Neuronal stem cell (in vitro differentiated cells): ENCODE measurements around the gene RAD51B.

Source experiments
- DNase-seq: peaks from one replicate; pipeline ENCODE4 v3.0.0-alpha.2; 2013; ENCODE audit warnings: low spot score
- H2AFZ ChIP-seq: one replicate; pipeline ENCODE4 v1.6.1; 2013; ENCODE audit warnings: mild to moderate bottlenecking, low read length, inconsistent platforms
- H2AK5ac ChIP-seq: 2 replicates; pipeline ENCODE4 v1.6.1; 2013; ENCODE audit warnings: low read depth, mild to moderate bottlenecking, inconsistent platforms, low read length, moderate library complexity, mixed read lengths
- H2BK120ac ChIP-seq: 2 replicates; pipeline ENCODE4 v1.6.1; 2013; ENCODE audit warnings: low read depth, mild to moderate bottlenecking, inconsistent platforms, low read length, moderate library complexity, mixed read lengths
- H2BK12ac ChIP-seq: one replicate; pipeline ENCODE4 v1.6.1; 2013; ENCODE audit warnings: low read length, inconsistent platforms
- H2BK15ac ChIP-seq: 2 replicates; pipeline ENCODE4 v1.6.1; 2013; ENCODE audit warnings: mild to moderate bottlenecking, low read length, inconsistent platforms, mixed read lengths
- H2BK5ac ChIP-seq: one replicate; pipeline ENCODE4 v1.6.1; 2013; ENCODE audit warnings: inconsistent platforms, mild to moderate bottlenecking, low read length, moderate library complexity
- H3K14ac ChIP-seq: one replicate; pipeline ENCODE4 v1.6.1; 2013; ENCODE audit warnings: low read length, inconsistent platforms
- H3K18ac ChIP-seq: 2 replicates; pipeline ENCODE4 v1.6.1; 2013; ENCODE audit warnings: low read length, inconsistent platforms
- H3K23ac ChIP-seq: 2 replicates; pipeline ENCODE4 v1.6.1; 2013; ENCODE audit warnings: low read depth, mild to moderate bottlenecking, mixed read lengths, low read length, inconsistent platforms; ENCODE audit not compliant: poor library complexity
- H3K27ac ChIP-seq: replicated peaks from 3 replicates; pipeline ENCODE4 v1.5.1; 2013; ENCODE audit warnings: low read length, inconsistent platforms
- H3K27me3 ChIP-seq, 3 experiments: 2 replicates each; pipeline ENCODE4 v1.6.1; 2013; ENCODE audit warnings: low read length in 3 of 3, mild to moderate bottlenecking in 2 of 3, inconsistent platforms in 1 of 3, low read depth in 1 of 3, mixed read lengths in 1 of 3, moderate library complexity in 1 of 3; ENCODE audit not compliant: control insufficient read depth in 3 of 3, insufficient read depth in 3 of 3
- H3K36me3 ChIP-seq, 2 donors: replicated peaks in 1 of 2; 2 replicates each; pipeline ENCODE4 v1.6.1; 2013; ENCODE audit warnings: low read length in 2 of 2; ENCODE audit not compliant: control insufficient read depth in 2 of 2, insufficient read depth in 2 of 2
- H3K4ac ChIP-seq: 2 replicates; pipeline ENCODE4 v1.6.1; 2013; ENCODE audit warnings: inconsistent platforms, mild to moderate bottlenecking, low read length, moderate library complexity
- H3K4me1 ChIP-seq, 2 donors: 1 replicate in 1 of 2; 2 replicates in 1 of 2; pipeline ENCODE4 v1.6.1; 2013; ENCODE audit warnings: low read length in 2 of 2, low read depth in 1 of 2; ENCODE audit not compliant: control insufficient read depth in 2 of 2, insufficient read depth in 1 of 2
- H3K4me2 ChIP-seq: one replicate; pipeline ENCODE4 v1.6.1; 2013; ENCODE audit warnings: mild to moderate bottlenecking, low read length, inconsistent platforms; ENCODE audit not compliant: insufficient read depth, poor library complexity, severe bottlenecking
- H3K4me3 ChIP-seq, 2 donors: 2 replicates each; pipeline ENCODE4 v1.5.1; 2013; ENCODE audit warnings: low read length in 2 of 2, mild to moderate bottlenecking in 2 of 2, inconsistent platforms in 1 of 2, moderate library complexity in 1 of 2
- H3K79me1 ChIP-seq: one replicate; pipeline ENCODE4 v1.6.1; 2013; ENCODE audit warnings: low read depth, mild to moderate bottlenecking, inconsistent platforms, low read length, moderate library complexity
- H3K9ac ChIP-seq: one replicate; pipeline ENCODE4 v1.6.1; 2013; ENCODE audit warnings: mild to moderate bottlenecking, low read depth, low read length, inconsistent platforms; ENCODE audit not compliant: poor library complexity
- H3K9me3 ChIP-seq, 2 donors: replicated peaks in 1 of 2; 2 replicates each; pipeline versions ENCODE3 to v1.6.1; 2013; ENCODE audit warnings: low read length in 2 of 2, mild to moderate bottlenecking in 2 of 2, inconsistent platforms in 1 of 2, low read depth in 1 of 2, mixed read lengths in 1 of 2, moderate library complexity in 1 of 2; ENCODE audit not compliant: control insufficient read depth in 2 of 2, insufficient read depth in 1 of 2
- H4K8ac ChIP-seq: one replicate; pipeline ENCODE4 v1.6.1; 2013; ENCODE audit warnings: low read depth, mild to moderate bottlenecking, inconsistent platforms, low read length, moderate library complexity
- H4K91ac ChIP-seq: one replicate; pipeline ENCODE4 v1.6.1; 2013; ENCODE audit warnings: low read length, low read depth, mild to moderate bottlenecking, inconsistent platforms; ENCODE audit not compliant: poor library complexity
- WGBS, 2 donors: extraction: QIAGEN DNeasy Blood & Tissue Kit; methylation state at CpG; one replicate each; pipeline ENCODE4 v1.1.7; 2013; ENCODE audit warnings: missing lambda C conversion rate in 2 of 2, mixed read lengths in 1 of 2; ENCODE audit not compliant: insufficient read length in 2 of 2, insufficient replicate concordance in 1 of 2; ENCODE audit errors: extremely low coverage in 2 of 2; 5-methylcytosine and 5-hydroxymethylcytosine counted together

Gene RAD51B

GRCh38 chr14:68532496-68532895 is 712.9 kb downstream of the RAD51B start:
- H3K14ac ChIP-seq: no peak overlapping the region
- H4K91ac ChIP-seq: no peak overlapping the region
- H3K36me3 ChIP-seq: no peaks in the 10 kb centered on the region
- no peak overlapping the region for H3K4me2 ChIP-seq
- no peak overlapping the region for H2BK5ac ChIP-seq
- H3K79me1 ChIP-seq: no peaks in the 10 kb centered on the region
- peaks cover 5 to 46% of the 10 kb centered on the region in 2 donors for H3K9me3 ChIP-seq
- H3K27ac ChIP-seq: no peak overlapping the region
- H2BK15ac ChIP-seq: no peak overlapping the region
- no peak overlapping the region for H3K18ac ChIP-seq
- H4K8ac ChIP-seq: no peak overlapping the region
- H2BK12ac ChIP-seq: no peak overlapping the region
- H3K4me1 ChIP-seq: peaks cover under 1 to 2% of the 10 kb centered on the region in 2 donors
- DNase-seq: no peak
- H2AK5ac ChIP-seq: no peak overlapping the region
- H3K27me3 ChIP-seq: no peaks in the 10 kb centered on the region
- H2AFZ ChIP-seq: no peak overlapping the region
- no peak overlapping the region for H3K9ac ChIP-seq
- no peak overlapping the region for H2BK120ac ChIP-seq
- H3K4me3 ChIP-seq: no peak overlapping the region
- H3K23ac ChIP-seq: no peak overlapping the region
- H3K4ac ChIP-seq: no peak overlapping the region

GRCh38 chr14:68534276-68534675 is 714.7 kb downstream of the RAD51B start:
- Histone ChIP-seq H3K9ac (no peak overlapping the region), H3K27ac (no peak overlapping the region), H2BK12ac (no peak overlapping the region), H4K8ac (no peak overlapping the region), H2AK5ac (no peak overlapping the region), H3K4me3 (no peak overlapping the region), H2BK5ac (no peak overlapping the region), H3K18ac (no peak overlapping the region), H3K36me3 (no peaks in the 10 kb centered on the region), H3K23ac (no peak overlapping the region), H2BK15ac (no peak overlapping the region), H2BK120ac (no peak overlapping the region), H3K4me2 (no peak overlapping the region), H3K4me1 (peaks cover 10 to 16% of the 10 kb centered on the region in 2 donors), H3K14ac (no peak overlapping the region), H3K4ac (no peak overlapping the region), H2AFZ (no peak overlapping the region), H4K91ac (no peak overlapping the region), H3K79me1 (no peaks in the 10 kb centered on the region), H3K9me3 (peaks cover 3 to 46% of the 10 kb centered on the region in 2 donors), H3K27me3 (no peaks in the 10 kb centered on the region)
- DNase-seq: no peak
- no CpG with 5 or more reads among the region's 3 CpGs for WGBS, 2 donors

- Histone ChIP-seq H3K23ac (no peak overlapping the region), H2BK120ac (no peak overlapping the region), H3K4me1 (peaks cover 17 to 25% of the 10 kb centered on the region in 2 donors), H3K27ac (no peak overlapping the region), H2BK12ac (no peak overlapping the region), H2AK5ac (no peak overlapping the region), H3K9me3 (peaks cover 3 to 34% of the 10 kb centered on the region in 2 donors), H3K18ac (no peak overlapping the region), H4K8ac (no peak overlapping the region), H3K4ac (no peak overlapping the region), H4K91ac (no peak overlapping the region), H3K14ac (no peak overlapping the region), H3K4me3 (no peak overlapping the region), H2BK5ac (no peak overlapping the region), H2AFZ (no peak overlapping the region), H3K36me3 (no peaks in the 10 kb centered on the region), H3K9ac (no peak overlapping the region), H2BK15ac (no peak overlapping the region), H3K27me3 (no peaks in the 10 kb centered on the region), H3K4me2 (no peak overlapping the region), H3K79me1 (no peaks in the 10 kb centered on the region)
- DNase-seq: no peak
- WGBS, 2 donors: no CpG with 5 or more reads among the region's 5 CpGs
These were observed 715.9 kb downstream of the RAD51B start for GRCh38 chr14:68535404-68536017.

GRCh38 chr14:68536018-68536410 is 716.4 kb downstream of the RAD51B start:
- no peak overlapping the region for H4K91ac ChIP-seq
- H3K27me3 ChIP-seq: no peaks in the 10 kb centered on the region
- H2AFZ ChIP-seq: no peak overlapping the region
- no peak for DNase-seq
- H2BK15ac ChIP-seq: no peak overlapping the region
- H3K4me2 ChIP-seq: no peak overlapping the region
- no peak overlapping the region for H2BK5ac ChIP-seq
- no peak overlapping the region for H2AK5ac ChIP-seq
- H2BK120ac ChIP-seq: no peak overlapping the region
- H3K4me3 ChIP-seq: no peak overlapping the region
- no peak overlapping the region for H3K23ac ChIP-seq
- no peak overlapping the region for H2BK12ac ChIP-seq
- no peak overlapping the region for H3K14ac ChIP-seq
- WGBS, 2 donors: no CpG with 5 or more reads among the region's 1 CpG
- H3K79me1 ChIP-seq: no peaks in the 10 kb centered on the region
- no peak overlapping the region for H3K9ac ChIP-seq
- peaks cover 3 to 31% of the 10 kb centered on the region in 2 donors for H3K9me3 ChIP-seq
- no peak overlapping the region for H4K8ac ChIP-seq
- peaks cover 21 to 30% of the 10 kb centered on the region in 2 donors for H3K4me1 ChIP-seq
- H3K27ac ChIP-seq: no peak overlapping the region
- no peak overlapping the region for H3K4ac ChIP-seq
- H3K18ac ChIP-seq: no peak overlapping the region
- H3K36me3 ChIP-seq: no peaks in the 10 kb centered on the region
